HG02852 (cell line): ENCODE data around the gene PIP4K2B.
A peak's percentile ranks its signal among the peaks of the same experiment; 100 is the strongest.
"Not testable (repeated sequence)": the region's sequence is repeated elsewhere in the genome, so short reads cannot be mapped to it uniquely, and the experiment has no call there.

Experiments used
- ATAC-seq: cut with Tn5 transposase; IDR thresholded peaks from one replicate; pipeline ENCODE4 v1.9.1; 2021; ENCODE audit warnings: mild to moderate bottlenecking, moderate library complexity; ENCODE audit not compliant: unreplicated experiment

PIP4K2B gene

DNA sequence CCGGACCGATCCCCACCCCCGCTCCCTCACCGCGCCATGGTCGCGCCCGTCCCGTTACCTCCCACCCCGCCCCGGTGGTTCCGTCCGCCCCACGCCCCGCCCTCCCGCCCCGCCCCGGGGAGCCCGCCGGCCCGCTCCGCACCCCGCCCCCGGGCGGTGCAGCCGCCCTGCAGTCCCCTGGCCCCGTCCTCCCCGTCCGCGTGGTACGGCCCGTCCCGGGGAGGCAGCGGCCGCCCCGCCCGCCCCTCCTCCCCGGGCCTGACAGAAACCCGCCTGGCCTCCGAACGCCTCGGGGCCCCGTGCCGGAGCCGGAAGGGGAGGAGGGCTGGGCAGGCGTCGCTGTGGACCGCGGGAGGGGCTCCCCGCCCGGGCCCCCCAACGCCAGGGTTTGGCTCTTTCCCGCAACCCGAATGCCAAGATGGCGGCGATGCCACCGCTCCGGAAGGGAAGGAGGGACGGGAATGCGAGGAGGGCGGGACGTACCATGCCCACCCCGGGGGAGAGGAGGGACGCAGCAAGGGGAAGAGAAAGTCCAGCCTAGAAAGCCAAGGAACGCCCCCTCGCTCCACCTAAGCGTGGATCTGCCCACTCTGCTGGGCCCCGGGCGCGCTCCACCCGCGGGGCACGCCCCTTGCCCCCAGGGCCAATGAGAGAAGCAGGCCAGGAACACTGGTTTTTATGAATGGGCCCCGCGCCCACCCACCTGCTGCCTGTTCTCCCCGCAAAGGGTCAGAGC, at the start of gene PIP4K2B:
Gene PIP4K2B, minus strand, starts transcription at position 56 of the 736 bp plus-strand sequence. CDS start 132 bp downstream, outside the sequence.
- peak; percentile 79 for ATAC-seq

GRCh38 chr17:38848557-38848891, 49.2 kb upstream of the PIP4K2B start:
- no peak for ATAC-seq

GRCh38 chr17:38844261-38844757, 45.0 kb upstream of the PIP4K2B start:
- no peak for ATAC-seq

DNA sequence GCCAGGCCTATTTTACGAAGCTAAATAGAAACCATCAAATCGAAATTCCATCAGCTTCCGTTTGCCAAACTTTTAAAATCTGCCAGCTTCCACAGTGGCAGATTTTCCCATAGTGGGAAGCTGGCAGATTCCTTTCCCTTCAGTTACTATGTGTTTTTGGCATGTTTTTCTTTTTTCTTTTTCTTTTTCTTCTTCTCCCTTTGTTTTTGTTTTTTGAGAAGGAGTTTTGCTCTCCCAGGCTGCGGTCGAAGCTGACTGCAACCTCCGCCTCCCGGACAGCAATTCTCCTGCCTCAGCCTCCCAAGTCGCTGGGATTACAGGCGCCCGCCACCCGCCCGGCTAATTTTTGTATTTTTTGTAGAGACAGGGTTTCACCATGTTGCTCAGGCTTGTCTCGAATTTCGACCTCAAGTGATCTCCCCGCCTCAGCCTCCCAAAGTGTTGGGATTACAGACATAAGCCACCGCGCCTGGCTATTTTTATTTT, 26.4 kb upstream of the PIP4K2B start:
- no peak for ATAC-seq

GRCh38 chr17:38824899-38825761, 25.8 kb upstream of the PIP4K2B start, which contains the start of gene CWC25:
Gene CWC25 (minus strand): TSS chr17:38825321. CDS start chr17:38825183, 138 bp downstream.
- ATAC-seq: peak; percentile 82

- no peak for ATAC-seq
Measured at GRCh38 chr17:38815576-38816193, 16.3 kb upstream of the PIP4K2B start.

- ATAC-seq: no peak
Measured at GRCh38 chr17:38809828-38810227, 10.5 kb upstream of the PIP4K2B start.

DNA sequence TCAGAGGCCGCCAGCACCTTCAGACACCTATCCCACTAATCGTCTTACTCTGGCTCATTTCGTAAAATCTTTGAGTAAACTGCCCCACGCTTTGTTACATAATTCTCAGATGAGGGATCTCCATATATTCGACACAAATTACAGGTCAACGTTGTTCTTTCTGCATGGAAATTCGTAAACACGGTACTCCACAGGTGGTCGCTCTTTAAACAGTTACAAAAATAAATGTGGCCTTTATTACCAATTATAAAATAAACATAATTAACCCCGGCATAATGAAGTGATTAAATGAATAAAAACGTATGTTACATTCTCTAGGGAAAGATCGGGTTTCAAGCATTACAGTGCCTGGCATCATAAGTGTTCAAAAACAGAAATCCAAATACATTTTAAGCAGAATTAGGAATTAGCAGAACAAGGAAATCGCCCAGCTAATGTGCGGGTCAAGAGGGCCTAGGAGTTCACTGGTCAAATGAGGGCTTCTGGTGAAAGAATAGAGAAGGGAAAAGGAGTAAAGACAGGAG, 943 bp upstream of the PIP4K2B start:
- no peak for ATAC-seq

DNA sequence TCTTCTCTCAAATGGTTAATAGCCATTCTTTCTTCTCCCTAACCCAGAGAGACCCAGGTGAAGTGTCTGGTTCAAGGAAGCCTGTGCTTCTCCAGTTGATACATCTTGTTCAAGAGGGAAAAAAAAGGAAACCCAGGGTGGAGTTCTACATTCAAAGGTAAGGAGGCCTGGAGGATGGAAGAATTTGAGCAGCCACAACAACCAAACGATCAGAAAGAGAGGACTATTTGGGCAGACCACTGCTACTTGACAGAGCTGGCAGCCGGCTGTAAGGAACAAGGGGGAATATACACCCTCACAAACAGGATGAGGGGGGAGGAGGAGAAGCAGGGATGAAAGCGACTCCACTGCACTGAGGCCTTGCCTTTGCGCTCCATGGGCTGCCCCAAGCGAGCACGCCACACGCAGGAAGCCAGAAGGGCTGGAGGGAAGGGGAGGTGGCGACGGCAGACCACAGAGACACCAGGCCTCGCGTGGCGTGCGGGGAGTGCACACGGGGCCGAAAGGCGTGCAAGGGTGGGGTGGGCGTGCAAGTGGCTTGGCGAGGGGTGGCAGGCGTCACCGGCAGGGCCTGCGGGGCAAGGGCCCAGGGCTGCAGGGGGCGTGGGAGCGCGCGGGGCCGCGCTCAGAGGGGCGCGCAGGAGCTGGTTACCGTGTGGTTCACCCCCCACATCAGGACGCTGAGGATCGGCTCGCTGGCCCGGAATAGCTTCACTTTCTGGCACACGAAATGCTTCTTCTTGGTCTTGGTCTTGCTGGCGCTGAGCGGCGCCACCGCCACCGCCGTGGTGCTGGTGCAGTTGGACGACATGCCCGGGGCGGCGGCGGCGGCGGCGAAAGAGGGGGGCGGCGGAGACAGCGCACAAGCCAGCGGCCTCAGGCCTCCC, 499 bp downstream of the PIP4K2B start:
- peak; percentile 21 for ATAC-seq

- no peak for ATAC-seq
Measured at GRCh38 chr17:38797828-38798227, 1.5 kb downstream of the PIP4K2B start.

- no peak for ATAC-seq
Measured at GRCh38 chr17:38797158-38797490, 2.2 kb downstream of the PIP4K2B start.

GRCh38 chr17:38796451-38797157, 2.8 kb downstream of the PIP4K2B start:
- no peak for ATAC-seq

DNA sequence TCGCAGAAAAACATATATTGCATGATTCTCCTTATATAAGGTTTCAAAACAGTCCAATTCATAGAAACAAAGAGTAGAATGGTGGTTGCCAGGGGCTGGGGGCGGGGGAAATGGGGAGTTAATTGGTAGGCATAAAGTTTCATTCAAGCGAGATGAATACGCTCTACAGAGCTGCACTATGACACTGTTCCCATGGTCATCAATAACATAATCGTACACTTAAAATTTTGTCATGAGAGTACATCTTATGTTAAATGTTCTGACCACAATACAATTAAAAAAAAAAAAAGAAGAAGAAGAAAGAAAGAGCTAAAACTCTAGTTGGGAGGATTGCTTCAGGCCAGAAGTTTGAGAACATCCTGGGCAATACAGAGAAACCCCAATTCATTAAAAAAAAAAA, 5.1 kb downstream of the PIP4K2B start:
- ATAC-seq: no peak

- no peak for ATAC-seq
Measured at GRCh38 chr17:38791162-38791561, 8.2 kb downstream of the PIP4K2B start.

DNA sequence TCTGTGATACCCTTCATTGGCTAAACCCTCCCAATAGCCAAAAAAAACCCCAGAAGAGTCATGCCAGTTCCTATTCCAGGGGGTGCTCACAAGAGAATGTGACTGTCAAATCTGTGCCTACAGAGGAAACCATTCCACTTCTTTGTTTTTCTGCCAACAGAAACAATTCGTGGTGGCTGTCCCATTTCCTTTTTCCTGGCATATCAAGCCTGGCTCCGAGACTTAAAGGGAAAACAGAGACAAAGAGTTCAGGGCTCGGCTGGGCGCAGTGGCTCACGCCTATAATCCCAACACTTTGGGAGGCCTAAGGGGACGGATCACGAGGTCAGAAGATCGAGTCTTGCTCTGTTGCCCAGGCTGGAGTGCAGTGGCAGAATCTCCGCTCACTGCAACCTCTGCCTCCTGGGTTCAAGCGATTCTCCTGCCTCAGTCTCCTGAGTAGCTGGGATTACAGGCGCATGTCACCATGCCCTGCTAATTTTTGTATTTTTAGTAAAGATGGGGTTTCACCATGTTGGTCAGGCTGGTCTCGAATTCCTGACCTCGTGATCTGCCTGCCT, 9.1 kb downstream of the PIP4K2B start:
- not testable (repeated sequence) for ATAC-seq

DNA sequence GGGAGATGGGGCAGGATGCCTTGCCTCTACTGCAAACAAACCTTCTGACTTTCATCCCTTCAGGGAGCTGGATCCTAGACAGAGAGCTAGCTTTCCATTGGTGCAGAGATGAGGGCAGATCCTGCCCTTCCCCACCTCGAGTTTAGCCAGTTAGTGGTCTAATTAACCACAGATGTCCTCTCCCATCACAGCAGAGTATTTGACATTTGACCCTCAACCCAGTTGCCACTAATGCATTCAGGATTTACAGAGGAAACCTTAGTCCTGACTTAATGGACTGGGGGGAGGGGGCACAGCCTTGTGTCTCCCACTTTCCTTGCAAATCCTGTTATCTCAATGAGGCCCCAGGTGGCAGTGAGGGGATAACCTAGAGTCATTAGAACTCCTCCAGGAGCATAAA, 10.2 kb downstream of the PIP4K2B start:
- no peak for ATAC-seq

- ATAC-seq: not testable (repeated sequence)
Measured at GRCh38 chr17:38787999-38788398, 11.4 kb downstream of the PIP4K2B start.

- no peak for ATAC-seq
Measured at GRCh38 chr17:38786372-38786771, 13.0 kb downstream of the PIP4K2B start.

DNA sequence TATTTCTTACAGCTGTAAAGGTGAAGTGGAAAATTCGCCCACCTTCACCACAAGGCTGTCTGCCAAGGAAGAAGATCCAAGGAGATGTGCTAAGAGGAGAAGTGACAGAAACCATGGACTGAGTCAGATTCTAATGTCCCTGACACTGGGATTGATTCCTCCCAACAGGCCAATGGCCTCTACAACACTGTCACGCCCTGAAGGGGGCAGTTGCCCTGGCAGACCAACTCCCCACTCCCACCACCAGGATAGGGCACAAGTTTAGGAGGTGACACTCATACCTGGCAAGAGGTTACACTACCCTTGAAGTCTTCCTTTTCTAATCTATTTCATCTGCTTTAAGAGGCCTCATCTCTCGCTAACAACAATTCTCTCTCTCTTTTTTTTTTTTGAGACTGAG, 16.1 kb downstream of the PIP4K2B start:
- no peak for ATAC-seq
